Neuron (in vitro differentiated cells): ENCODE data around the gene TRAPPC2.

Experiments
- H2AFZ ChIP-seq: one replicate; pipeline ENCODE4 v1.6.1; 2013; ENCODE audit warnings: low read depth, mild to moderate bottlenecking, inconsistent platforms, low read length, moderate library complexity
- H3K27me3 ChIP-seq: one replicate; pipeline ENCODE4 v1.6.1; 2013; ENCODE audit warnings: low read length; ENCODE audit not compliant: insufficient read depth
- H3K36me3 ChIP-seq: one replicate; pipeline ENCODE4 v1.6.1; 2013; ENCODE audit warnings: low read length; ENCODE audit not compliant: insufficient read depth
- H3K4me1 ChIP-seq: one replicate; pipeline ENCODE4 v1.6.1; 2013; ENCODE audit warnings: low read length; ENCODE audit not compliant: insufficient read depth
- H3K4me3 ChIP-seq: 2 replicates; pipeline ENCODE4 v1.5.1; 2013; ENCODE audit warnings: mild to moderate bottlenecking, low read length, moderate library complexity
- H3K9me3 ChIP-seq: one replicate; pipeline ENCODE4 v1.6.1; 2013; ENCODE audit warnings: low read length

The TRAPPC2 gene

DNA sequence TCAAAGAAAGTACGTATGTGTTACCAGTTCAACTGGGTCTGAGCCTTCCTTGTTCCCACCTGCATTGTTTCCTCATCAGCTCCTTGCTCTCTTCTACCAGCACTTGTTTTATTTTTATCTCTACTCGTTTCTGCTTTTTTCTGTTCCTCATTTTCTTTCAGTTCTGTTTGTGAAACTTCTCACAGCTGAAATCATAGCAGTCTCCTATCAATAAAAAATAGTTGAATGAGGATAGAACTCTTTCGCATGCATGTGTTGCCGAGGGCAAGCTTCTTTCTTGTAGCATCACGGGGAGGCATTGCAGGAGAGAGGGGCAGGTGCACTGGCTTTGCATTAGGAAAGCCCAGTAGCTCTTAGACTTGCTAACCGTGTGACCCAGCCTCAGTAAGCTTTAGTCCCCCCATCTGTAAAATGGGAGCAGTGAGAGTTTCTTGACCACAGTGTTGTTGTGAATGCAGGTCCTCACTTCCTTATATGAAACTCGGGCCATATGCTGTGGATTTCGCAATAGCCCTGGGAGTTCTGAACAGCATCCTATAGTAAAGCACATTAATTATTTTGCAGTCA, 24.8 kb upstream of the TRAPPC2 start:
- Histone ChIP-seq H3K36me3 (peaks cover 32% of the 10 kb centered on the region), H3K4me1 (peaks cover under 1% of the 10 kb centered on the region), H3K9me3 (no peaks in the 10 kb centered on the region), H3K27me3 (no peaks in the 10 kb centered on the region), H2AFZ (no peak overlapping the region), H3K4me3 (no peak overlapping the region)

- H3K4me3 ChIP-seq, result no peak overlapping the region
- no peaks in the 10 kb centered on the region for H3K27me3 ChIP-seq
- H3K9me3 ChIP-seq, result no peaks in the 10 kb centered on the region
- H3K4me1 ChIP-seq, result no peaks in the 10 kb centered on the region
- H3K36me3 ChIP-seq, result peaks cover 37% of the 10 kb centered on the region
- no peak overlapping the region for H2AFZ ChIP-seq
Measured at GRCh38 chrX:13756381-13756780, 22.0 kb upstream of the TRAPPC2 start.

DNA sequence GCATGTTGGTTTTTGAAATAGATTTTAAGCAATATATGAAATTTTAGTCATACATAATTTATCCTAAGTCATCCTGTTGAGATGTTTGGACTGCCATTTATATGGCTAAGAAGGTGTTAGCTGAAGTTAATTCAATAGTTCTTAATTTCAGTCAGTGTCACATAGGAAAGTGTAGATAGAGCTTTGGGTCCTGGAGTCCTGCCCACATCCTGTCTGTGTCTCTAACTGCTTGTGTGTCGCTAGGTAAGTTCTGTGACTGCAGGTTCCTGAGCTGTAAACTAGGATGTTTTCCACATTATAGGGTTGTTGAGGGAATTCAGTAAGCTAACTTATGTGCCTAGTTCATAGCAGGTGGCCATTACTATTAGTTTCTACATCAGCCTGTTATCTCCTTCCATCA, 20.8 kb upstream of the TRAPPC2 start:
- H3K4me1 ChIP-seq, result no peaks in the 10 kb centered on the region
- H3K36me3 ChIP-seq, result peaks cover 30% of the 10 kb centered on the region
- no peak overlapping the region for H3K4me3 ChIP-seq
- no peaks in the 10 kb centered on the region for H3K9me3 ChIP-seq
- no peak overlapping the region for H2AFZ ChIP-seq
- no peaks in the 10 kb centered on the region for H3K27me3 ChIP-seq

GRCh38 chrX:13754765-13755164, 20.3 kb upstream of the TRAPPC2 start:
- H2AFZ ChIP-seq, result no peak overlapping the region
- no peaks in the 10 kb centered on the region for H3K9me3 ChIP-seq
- H3K36me3 ChIP-seq, result peaks cover 27% of the 10 kb centered on the region
- no peak overlapping the region for H3K4me3 ChIP-seq
- H3K4me1 ChIP-seq, result no peaks in the 10 kb centered on the region
- no peaks in the 10 kb centered on the region for H3K27me3 ChIP-seq

GRCh38 chrX:13752646-13753045, 18.2 kb upstream of the TRAPPC2 start:
- Histone ChIP-seq H3K4me1 (no peaks in the 10 kb centered on the region), H3K9me3 (no peaks in the 10 kb centered on the region), H3K4me3 (no peak overlapping the region), H3K27me3 (no peaks in the 10 kb centered on the region), H2AFZ (no peak overlapping the region), H3K36me3 (peaks cover 23% of the 10 kb centered on the region)

GRCh38 chrX:13752141-13752540, 17.7 kb upstream of the TRAPPC2 start:
- peaks cover 23% of the 10 kb centered on the region for H3K36me3 ChIP-seq
- no peak overlapping the region for H2AFZ ChIP-seq
- H3K27me3 ChIP-seq, result no peaks in the 10 kb centered on the region
- H3K9me3 ChIP-seq, result no peaks in the 10 kb centered on the region
- no peaks in the 10 kb centered on the region for H3K4me1 ChIP-seq
- H3K4me3 ChIP-seq, result no peak overlapping the region

GRCh38 chrX:13750812-13751211, 16.4 kb upstream of the TRAPPC2 start:
- H3K4me3 ChIP-seq, result no peak overlapping the region
- H3K4me1 ChIP-seq, result no peaks in the 10 kb centered on the region
- H3K36me3 ChIP-seq, result peaks cover 18% of the 10 kb centered on the region

GRCh38 chrX:13750204-13750603, 15.8 kb upstream of the TRAPPC2 start:
- Histone ChIP-seq H2AFZ (no peak overlapping the region), H3K4me3 (no peak overlapping the region), H3K27me3 (no peaks in the 10 kb centered on the region), H3K9me3 (no peaks in the 10 kb centered on the region), H3K36me3 (peaks cover 16% of the 10 kb centered on the region), H3K4me1 (no peaks in the 10 kb centered on the region)

More at GRCh38 chrX:13750812-13751211, 16.4 kb upstream of the TRAPPC2 start:
- H3K9me3 ChIP-seq, result no peaks in the 10 kb centered on the region
- no peak overlapping the region for H2AFZ ChIP-seq
- no peaks in the 10 kb centered on the region for H3K27me3 ChIP-seq

- Histone ChIP-seq H3K27me3 (no peaks in the 10 kb centered on the region), H3K36me3 (peaks cover 21% of the 10 kb centered on the region), H3K9me3 (no peaks in the 10 kb centered on the region)
Measured at GRCh38 chrX:13748486-13748885, 14.1 kb upstream of the TRAPPC2 start.

GRCh38 chrX:13747836-13748235, 13.4 kb upstream of the TRAPPC2 start:
- Histone ChIP-seq H3K4me3 (no peak overlapping the region), H3K27me3 (no peaks in the 10 kb centered on the region), H3K4me1 (no peaks in the 10 kb centered on the region), H2AFZ (no peak overlapping the region), H3K36me3 (peaks cover 17% of the 10 kb centered on the region), H3K9me3 (no peaks in the 10 kb centered on the region)

More at GRCh38 chrX:13748486-13748885, 14.1 kb upstream of the TRAPPC2 start:
- no peak overlapping the region for H2AFZ ChIP-seq
- no peak overlapping the region for H3K4me3 ChIP-seq
- H3K4me1 ChIP-seq, result no peaks in the 10 kb centered on the region

DNA sequence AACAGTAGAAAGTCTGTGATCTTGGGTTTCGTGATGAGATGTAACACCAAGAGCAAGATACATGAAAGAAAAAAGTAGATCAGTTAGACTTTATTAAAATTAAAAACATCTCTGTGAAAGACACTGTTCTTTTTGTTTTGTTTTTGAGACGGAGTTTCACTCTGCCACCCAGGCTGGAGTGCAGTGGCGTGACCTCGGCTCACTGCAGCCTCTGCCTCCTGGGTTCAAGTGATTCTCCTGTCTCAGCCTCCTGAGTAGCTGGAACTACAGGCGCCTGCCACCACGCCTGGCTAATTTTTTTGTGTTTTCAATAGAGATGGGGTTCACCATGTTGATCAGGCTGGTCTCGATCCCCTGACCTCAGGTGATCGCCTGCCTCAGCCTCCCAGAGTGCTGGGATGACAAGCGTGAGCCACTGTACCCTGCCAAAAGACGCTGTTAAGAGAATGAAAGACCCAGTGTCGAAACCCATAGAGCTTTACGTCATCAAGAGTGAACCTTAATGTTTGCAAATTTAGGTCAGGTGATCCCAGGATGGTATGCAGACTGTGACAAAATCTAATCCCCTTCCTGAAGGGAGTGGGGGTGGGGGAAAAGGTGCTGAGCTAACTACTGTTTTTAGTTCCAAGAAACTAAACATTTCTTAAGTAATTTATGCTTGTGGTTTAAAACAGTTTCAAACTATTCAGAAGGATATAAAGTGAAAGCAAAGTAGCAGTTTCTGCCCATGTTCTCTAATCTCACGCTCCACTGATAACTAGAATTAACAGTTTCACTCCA, 8.2 kb upstream of the TRAPPC2 start:
- Histone ChIP-seq H3K9me3 (no peaks in the 10 kb centered on the region), H3K36me3 (peaks cover 5% of the 10 kb centered on the region), H3K4me1 (no peaks in the 10 kb centered on the region), H3K4me3 (no peak overlapping the region), H2AFZ (no peak overlapping the region), H3K27me3 (no peaks in the 10 kb centered on the region)

DNA sequence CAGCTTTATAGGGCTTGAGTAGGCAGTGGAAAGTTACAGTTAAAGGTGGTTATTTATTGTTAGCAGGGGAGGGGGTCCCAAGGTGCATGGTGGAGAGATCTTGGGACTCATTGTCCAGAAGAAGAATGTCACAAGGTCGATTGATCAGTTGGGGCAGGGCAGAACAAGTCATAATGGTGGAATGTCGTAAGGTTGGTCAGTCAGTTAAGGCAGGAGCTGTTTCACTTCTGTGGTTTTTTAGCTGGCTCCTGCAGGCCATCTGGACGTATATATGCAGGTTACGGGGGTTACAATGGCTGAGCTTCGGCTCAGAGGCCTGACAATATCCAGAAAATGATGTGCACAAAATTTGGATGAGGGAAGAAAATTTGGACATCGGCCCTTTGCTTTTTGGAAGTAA, 7.3 kb upstream of the TRAPPC2 start:
- Histone ChIP-seq H2AFZ (no peak overlapping the region), H3K4me1 (no peaks in the 10 kb centered on the region), H3K4me3 (no peak overlapping the region), H3K36me3 (peaks cover 7% of the 10 kb centered on the region), H3K27me3 (no peaks in the 10 kb centered on the region), H3K9me3 (no peaks in the 10 kb centered on the region)

DNA sequence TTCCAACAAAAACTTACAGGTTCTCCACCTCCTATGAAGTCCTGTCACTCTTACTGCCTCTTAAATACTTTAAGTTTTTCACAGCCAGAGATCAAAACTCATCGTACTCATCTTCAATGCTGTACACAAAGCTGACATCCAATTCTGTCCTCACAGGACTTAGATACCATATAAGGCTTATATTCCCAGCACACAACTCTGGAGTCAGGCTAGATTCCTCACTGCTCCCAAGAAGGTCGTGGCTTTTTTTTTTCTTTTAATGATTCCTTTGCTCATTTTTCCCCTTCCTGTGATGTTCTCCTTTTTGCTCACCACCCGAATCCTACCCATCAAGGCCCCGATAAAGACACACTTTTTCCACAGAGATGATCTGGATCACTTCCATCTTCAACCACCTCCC, 914 bp downstream of the TRAPPC2 start:
- H3K4me1 ChIP-seq, result peaks cover 10% of the 10 kb centered on the region
- peaks cover 2% of the 10 kb centered on the region for H3K36me3 ChIP-seq
- H3K9me3 ChIP-seq, result no peaks in the 10 kb centered on the region
- no peaks in the 10 kb centered on the region for H3K27me3 ChIP-seq
- no peak overlapping the region for H2AFZ ChIP-seq
- peak overlapping the region; percentile 83 for H3K4me3 ChIP-seq
